Caco-2 (cell line): ENCODE measurements around the gene NRAS. TPM values are rescaled to one million over a fixed set of nuclear protein-coding genes. Genes with fewer than 3 reads are reported as not detected.

Experiments
- BruUV-seq: library from RNA; stranded (reverse); fragments of 400-500 nt; replicated peaks from 2 replicates; lab custom pipeline; 2021; lab: Mats Ljungman, UMichigan
- CTCF ChIA-PET: fragments of 300-600 bp; sonication (Branson Sonifier 250); formaldehyde crosslinking; loops from one replicate; lab custom pipeline; 2022; ENCODE audit warnings: antibody characterized with exemption; lab: Charles Lee
- POLR2A ChIA-PET: fragments of 300-600 bp; sonication (Branson Sonifier 250); formaldehyde crosslinking; loops from one replicate; lab custom pipeline; 2022; ENCODE audit warnings: antibody characterized with exemption; lab: Charles Lee
- DNase-seq, 2 experiments: peaks; one replicate each; pipeline versions ENCODE4 v3.0.0 to v3.0.0-alpha.2; 2020 to 2022
- H3K27me3 ChIP-seq: replicated peaks from 2 replicates; pipeline ENCODE4 v1.6.0; 2011; ENCODE audit warnings: low read length; ENCODE audit not compliant: control insufficient read depth, insufficient read depth
- H3K36me3 ChIP-seq: 2 replicates; pipeline ENCODE4 v1.5.1; 2011; ENCODE audit warnings: low read length; ENCODE audit not compliant: control insufficient read depth, insufficient read depth
- H3K4me1 ChIP-seq: fragments of 250-450 bp; sonication (Bioruptor Pico); 2 replicates; pipeline ENCODE4 v1.5.1; 2020; ENCODE audit warnings: mild to moderate bottlenecking
- H3K4me3 ChIP-seq: 2 replicates; pipeline ENCODE4 v1.5.1; 2011; ENCODE audit warnings: low read depth, mild to moderate bottlenecking, control low read depth, low read length
- H3K9me3 ChIP-seq: fragments of 250-450 bp; sonication (Bioruptor Pico); 2 replicates; pipeline ENCODE4 v1.5.1; 2020; ENCODE audit warnings: mild to moderate bottlenecking, moderate library complexity
- H3K27ac Mint-ChIP-seq: one replicate; pipeline ENCODE4 v1.8.0; 2022; ENCODE audit warnings: mixed read lengths; ENCODE audit not compliant: unreplicated experiment
- H3K27me3 Mint-ChIP-seq: one replicate; pipeline ENCODE4 v1.8.0; 2022; ENCODE audit warnings: mixed read lengths; ENCODE audit not compliant: insufficient read depth, unreplicated experiment
- H3K36me3 Mint-ChIP-seq: one replicate; pipeline ENCODE4 v1.8.0; 2022; ENCODE audit warnings: mild to moderate bottlenecking, mixed read lengths; ENCODE audit not compliant: insufficient read depth, unreplicated experiment
- H3K4me1 Mint-ChIP-seq: one replicate; pipeline ENCODE4 v1.8.0; 2022; ENCODE audit warnings: low read depth, mixed read lengths; ENCODE audit not compliant: unreplicated experiment
- H3K4me3 Mint-ChIP-seq: one replicate; pipeline ENCODE4 v1.8.0; 2022; ENCODE audit warnings: mild to moderate bottlenecking, moderate library complexity, mixed read lengths; ENCODE audit not compliant: unreplicated experiment
- H3K9me3 Mint-ChIP-seq: one replicate; pipeline ENCODE4 v1.8.0; 2022; ENCODE audit warnings: mixed read lengths; ENCODE audit not compliant: unreplicated experiment
- intact Hi-C: fragments of 100-400 bp; cut with micrococcal nuclease; formaldehyde crosslinking; loops from one replicate; pipeline ENCODE4 v1.10.0; 2022; ENCODE audit not compliant: unreplicated experiment
- total RNA-seq: library from RNA; stranded (reverse); gene quantifications from 2 replicates; pipeline ENCODE4 v1.2.3, GENCODE V29; 2022
- TF ChIP-seq, protein P1 (sequence below), 2 experiments: fragments of 200-600 bp in 1 of 2; IDR thresholded peaks; 1 replicate in 1 of 2; 2 replicates in 1 of 2; pipeline versions ENCODE4 v1.5.1 to v1.8.0; 2011 to 2022; ENCODE audit warnings: antibody characterized with exemption in 1 of 2, control low read depth in 1 of 2, inconsistent platforms in 1 of 2, low read depth in 1 of 2, low read length in 1 of 2, mild to moderate bottlenecking in 1 of 2, moderate library complexity in 1 of 2; ENCODE audit not compliant: insufficient read depth in 1 of 2, severe bottlenecking in 1 of 2, unreplicated experiment in 1 of 2

The NRAS gene
- total RNA-seq, 1 experiment from 2014 or later = 39.9 TPM

DNA sequence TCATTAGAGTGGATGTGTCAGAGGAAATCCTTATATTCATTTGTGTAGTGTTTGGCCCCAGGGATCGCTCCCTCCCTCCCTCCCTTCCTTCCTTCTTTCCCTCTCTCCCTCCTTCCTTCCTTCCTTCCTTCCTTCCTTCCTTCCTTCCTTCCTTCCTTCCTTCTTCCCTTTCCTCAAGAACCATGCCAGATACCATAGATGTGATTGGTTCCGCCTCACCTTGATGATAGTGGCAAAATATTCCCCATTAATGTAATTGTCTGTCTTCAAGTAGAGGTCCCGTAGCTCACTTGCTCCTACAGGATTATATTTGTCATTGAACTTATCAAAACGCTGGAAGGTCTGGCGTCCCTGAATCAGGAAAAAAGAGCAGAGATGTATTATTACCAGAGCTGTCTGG is 38.9 kb downstream of the NRAS start:
- H3K36me3 Mint-ChIP-seq = no peaks in the 10 kb centered on the region
- POLR2A ChIA-PET = no interaction called here
- no peaks in the 10 kb centered on the region for H3K4me1 Mint-ChIP-seq
- H3K9me3 Mint-ChIP-seq = no peaks in the 10 kb centered on the region
- H3K27me3 Mint-ChIP-seq = peaks cover 12% of the 10 kb centered on the region
- no TSS peak for BruUV-seq
- CTCF ChIA-PET = no interaction called here
- Histone ChIP-seq H3K36me3 (no peaks in the 10 kb centered on the region), H3K27me3 (no peaks in the 10 kb centered on the region), H3K4me1 (no peaks in the 10 kb centered on the region), H3K4me3 (no peak overlapping the region), H3K9me3 (no peaks in the 10 kb centered on the region)
- no peak overlapping the region for H3K27ac Mint-ChIP-seq
- no peak for DNase-seq
- TF ChIP-seq, protein P1, sequence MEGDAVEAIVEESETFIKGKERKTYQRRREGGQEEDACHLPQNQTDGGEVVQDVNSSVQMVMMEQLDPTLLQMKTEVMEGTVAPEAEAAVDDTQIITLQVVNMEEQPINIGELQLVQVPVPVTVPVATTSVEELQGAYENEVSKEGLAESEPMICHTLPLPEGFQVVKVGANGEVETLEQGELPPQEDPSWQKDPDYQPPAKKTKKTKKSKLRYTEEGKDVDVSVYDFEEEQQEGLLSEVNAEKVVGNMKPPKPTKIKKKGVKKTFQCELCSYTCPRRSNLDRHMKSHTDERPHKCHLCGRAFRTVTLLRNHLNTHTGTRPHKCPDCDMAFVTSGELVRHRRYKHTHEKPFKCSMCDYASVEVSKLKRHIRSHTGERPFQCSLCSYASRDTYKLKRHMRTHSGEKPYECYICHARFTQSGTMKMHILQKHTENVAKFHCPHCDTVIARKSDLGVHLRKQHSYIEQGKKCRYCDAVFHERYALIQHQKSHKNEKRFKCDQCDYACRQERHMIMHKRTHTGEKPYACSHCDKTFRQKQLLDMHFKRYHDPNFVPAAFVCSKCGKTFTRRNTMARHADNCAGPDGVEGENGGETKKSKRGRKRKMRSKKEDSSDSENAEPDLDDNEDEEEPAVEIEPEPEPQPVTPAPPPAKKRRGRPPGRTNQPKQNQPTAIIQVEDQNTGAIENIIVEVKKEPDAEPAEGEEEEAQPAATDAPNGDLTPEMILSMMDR (IDR thresholded peaks at IDR 0.05; ENCODE audit: insufficient read depth in 1 of 2, low read depth in 1 of 2, low read length in 1 of 2, severe bottlenecking in 1 of 2, unreplicated experiment in 1 of 2) = no peak
- no peak overlapping the region for H3K4me3 Mint-ChIP-seq
- intact Hi-C loops = no loop called here

DNA sequence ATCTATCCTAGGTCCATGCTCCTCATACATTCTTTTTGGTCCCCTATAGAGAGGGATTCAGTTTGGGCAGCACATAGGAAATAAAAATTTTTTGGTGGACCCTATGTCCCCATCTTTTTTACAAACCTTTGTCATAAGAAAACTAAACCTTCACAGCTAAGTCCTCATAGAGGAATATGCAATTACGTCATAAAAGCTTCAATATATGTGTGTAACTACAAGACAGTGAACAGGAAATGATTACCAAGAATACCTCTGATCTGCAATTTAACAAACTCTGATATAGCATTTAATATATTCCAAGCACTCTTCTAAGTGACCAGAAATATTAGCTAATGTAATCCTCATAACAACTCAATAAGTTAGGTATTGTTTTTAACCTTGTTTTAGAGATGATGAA is 40.5 kb downstream of the NRAS start:
- Mint-ChIP-seq H3K4me3 (no peak overlapping the region), H3K36me3 (no peaks in the 10 kb centered on the region), H3K9me3 (no peaks in the 10 kb centered on the region), H3K4me1 (no peaks in the 10 kb centered on the region), H3K27ac (no peak overlapping the region), H3K27me3 (peaks cover 12% of the 10 kb centered on the region)
- Histone ChIP-seq H3K4me1 (no peaks in the 10 kb centered on the region), H3K9me3 (no peaks in the 10 kb centered on the region), H3K27me3 (no peaks in the 10 kb centered on the region), H3K4me3 (no peak overlapping the region), H3K36me3 (no peaks in the 10 kb centered on the region)
- CTCF ChIA-PET = no interaction called here
- BruUV-seq = no TSS peak
- POLR2A ChIA-PET = no interaction called here
- DNase-seq = no peak
- intact Hi-C loops = no loop called here
- TF ChIP-seq, protein P1 (IDR thresholded peaks at IDR 0.05; ENCODE audit: insufficient read depth in 1 of 2, low read depth in 1 of 2, low read length in 1 of 2, severe bottlenecking in 1 of 2, unreplicated experiment in 1 of 2) = no peak

DNA sequence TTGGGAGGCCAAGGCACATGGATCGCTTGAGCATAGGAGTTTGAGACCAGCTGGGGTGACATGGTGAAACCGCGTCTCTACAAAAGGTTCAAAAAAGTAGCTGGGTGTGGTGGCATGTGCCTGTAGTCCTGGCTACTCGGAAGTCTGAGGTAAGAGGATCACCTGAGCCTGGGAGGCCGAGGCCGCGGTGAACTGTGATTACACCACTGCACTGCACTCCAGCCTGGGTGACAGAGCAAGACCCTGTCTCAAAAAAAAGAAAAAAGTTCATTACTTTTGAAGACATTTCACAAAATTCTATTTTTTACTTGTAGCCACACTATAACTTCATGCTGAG is 44.7 kb downstream of the NRAS start:
- Histone ChIP-seq H3K27me3 (no peaks in the 10 kb centered on the region), H3K4me1 (no peaks in the 10 kb centered on the region), H3K36me3 (no peaks in the 10 kb centered on the region), H3K9me3 (no peaks in the 10 kb centered on the region), H3K4me3 (no peak overlapping the region)
- DNase-seq = no peak
- Mint-ChIP-seq H3K4me1 (peaks cover 10% of the 10 kb centered on the region), H3K36me3 (no peaks in the 10 kb centered on the region), H3K27ac (no peak overlapping the region), H3K27me3 (peaks cover 8% of the 10 kb centered on the region), H3K4me3 (no peak overlapping the region), H3K9me3 (no peaks in the 10 kb centered on the region)
- TF ChIP-seq, protein P1 (IDR thresholded peaks at IDR 0.05; ENCODE audit: insufficient read depth in 1 of 2, low read depth in 1 of 2, low read length in 1 of 2, severe bottlenecking in 1 of 2, unreplicated experiment in 1 of 2) = no peak
- BruUV-seq = no TSS peak
- intact Hi-C loops = loop anchor here (2.0 kb wide), 1 partner anchor 91 kb away; the partner anchor contains the start of gene BCAS2
- CTCF ChIA-PET = no interaction called here
- POLR2A ChIA-PET = no interaction called here
